ENCODE data around the gene PHACTR4. TPM values are rescaled to one million over a fixed set of nuclear protein-coding genes. Genes with fewer than 3 reads are reported as not detected.

PHACTR4 gene
- total and polyA plus RNA-seq, 2 of the 8 experiments (the other 6 are each of a cell fraction or from before 2014, with no cell fraction given) = 23.7 to 57.8 TPM

DNA sequence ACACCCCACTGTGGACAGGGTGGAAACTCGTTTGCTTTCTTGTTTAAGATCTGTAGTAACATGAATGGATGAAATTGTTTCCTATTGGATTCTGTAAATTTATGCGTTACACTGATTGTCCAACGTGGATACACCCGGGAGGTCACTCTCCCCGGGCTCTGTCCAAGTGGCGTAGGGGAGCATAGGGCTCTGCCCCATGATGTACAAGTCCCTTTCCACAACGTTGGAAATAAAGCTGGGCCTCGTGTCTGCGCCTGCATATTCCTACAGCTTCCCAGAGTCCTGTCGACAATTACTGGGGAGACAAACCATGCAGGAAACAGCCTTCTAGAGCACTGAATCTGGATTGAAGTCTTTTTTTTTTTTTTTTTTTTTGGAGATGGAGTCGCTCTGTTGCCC lies 137.7 kb downstream of the PHACTR4 start (continued):
- peak; percentile 41 for TF ChIP-seq CHD7 (IDR thresholded peaks at IDR 0.05; ENCODE audit: insufficient replicate concordance, low read length)
- no peak for TF ChIP-seq SRF (IDR thresholded peaks at IDR 0.05; ENCODE audit: low read depth, low read length)
- TF ChIP-seq POLR2A (IDR thresholded peaks at IDR 0.05; ENCODE audit: control extremely low read depth in 1 of 2, low read depth in 2 of 2, low read length in 2 of 2) = peak in 1 of 2 experiments; percentile 87; a peak in 1 of 3 replicates
- TF ChIP-seq NANOG (IDR thresholded peaks at IDR 0.05; ENCODE audit: insufficient read depth, low read depth, low read length, poor library complexity, severe bottlenecking) = no peak
- peak; percentile 47 for TF ChIP-seq SIRT6 (IDR thresholded peaks at IDR 0.05; ENCODE audit: low read length)
- no peak for TF ChIP-seq JUND (IDR thresholded peaks at IDR 0.05; ENCODE audit: low read length)
- peak; percentile 99 for TF ChIP-seq POLR2AphosphoS5 (IDR thresholded peaks at IDR 0.05; ENCODE audit: low read depth, low read length)
- no peak for TF ChIP-seq GTF2F1 (IDR thresholded peaks at IDR 0.05; ENCODE audit: borderline replicate concordance, low read depth, low read length)
- TF ChIP-seq CREB1 (IDR thresholded peaks at IDR 0.05) = 0 out of 2 replicates have a peak, but pooled peaks have one; percentile 4
- TF ChIP-seq, protein P1, sequence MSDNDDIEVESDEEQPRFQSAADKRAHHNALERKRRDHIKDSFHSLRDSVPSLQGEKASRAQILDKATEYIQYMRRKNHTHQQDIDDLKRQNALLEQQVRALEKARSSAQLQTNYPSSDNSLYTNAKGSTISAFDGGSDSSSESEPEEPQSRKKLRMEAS (IDR thresholded peaks at IDR 0.05) = 0 out of 2 replicates have a peak, but pooled peaks have one; percentile 22
- 0 out of 2 replicates have a peak, but pooled peaks have one; percentile 19 for TF ChIP-seq POU5F1 (IDR thresholded peaks at IDR 0.05; ENCODE audit: low read depth, low read length)

Measured in H1 (cell line).